Transverse colon (tissue), 4 donors: Measurements from ENCODE around the gene NRF1.
"Not testable (repeated sequence)": the region's sequence is repeated elsewhere in the genome, so short reads cannot be mapped to it uniquely, and the experiment has no call there.

Experiments
- EP300 ChIP-seq: sonication (generic); formaldehyde crosslinking; IDR thresholded peaks from one replicate; pipeline ENCODE4 v1.6.1; 2017; ENCODE audit warnings: antibody characterized with exemption, low read depth
- POLR2A ChIP-seq: fragments of 450-650 bp; IDR thresholded peaks from one replicate; pipeline ENCODE4 v1.6.1; 2016; ENCODE audit warnings: antibody characterized with exemption, mild to moderate bottlenecking, moderate library complexity
- POLR2AphosphoS5 ChIP-seq, 3 donors: sonication (generic); formaldehyde crosslinking; IDR thresholded peaks; one replicate each; pipeline ENCODE4 v1.6.1; 2016; ENCODE audit warnings: antibody characterized with exemption in 3 of 3
- TF ChIP-seq, protein P1 (sequence below), 5 experiments: fragments of 200-600 bp in 3 of 5; fragments of 450-650 bp in 2 of 5; sonication (generic) in 3 of 5; IDR thresholded peaks; 1 replicate in 2 of 5; 2 replicates in 3 of 5; pipeline ENCODE4 v1.5.1; 2016 to 2017; ENCODE audit warnings: antibody characterized with exemption in 5 of 5, inconsistent platforms in 3 of 5, mild to moderate bottlenecking in 2 of 5, moderate library complexity in 1 of 5

DNA sequence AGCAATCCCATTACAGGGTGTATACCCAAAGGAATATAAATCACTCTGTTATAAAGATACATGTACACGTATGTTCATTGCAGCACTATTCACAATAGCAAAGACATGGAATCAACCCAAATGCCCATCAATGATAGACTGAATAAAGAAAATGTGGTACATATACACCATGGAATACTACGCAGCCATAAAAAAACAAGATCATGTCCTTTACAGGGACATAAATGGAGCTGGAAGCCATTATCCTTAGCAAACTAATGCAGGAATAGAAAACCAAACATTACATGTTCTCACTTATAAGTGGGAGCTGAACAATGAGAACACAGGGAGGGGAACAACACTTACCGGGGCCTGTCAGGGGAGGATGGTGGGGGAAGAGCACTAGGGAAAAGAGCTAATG is 7.5 kb upstream of the NRF1 start:
- TF ChIP-seq, protein P1, sequence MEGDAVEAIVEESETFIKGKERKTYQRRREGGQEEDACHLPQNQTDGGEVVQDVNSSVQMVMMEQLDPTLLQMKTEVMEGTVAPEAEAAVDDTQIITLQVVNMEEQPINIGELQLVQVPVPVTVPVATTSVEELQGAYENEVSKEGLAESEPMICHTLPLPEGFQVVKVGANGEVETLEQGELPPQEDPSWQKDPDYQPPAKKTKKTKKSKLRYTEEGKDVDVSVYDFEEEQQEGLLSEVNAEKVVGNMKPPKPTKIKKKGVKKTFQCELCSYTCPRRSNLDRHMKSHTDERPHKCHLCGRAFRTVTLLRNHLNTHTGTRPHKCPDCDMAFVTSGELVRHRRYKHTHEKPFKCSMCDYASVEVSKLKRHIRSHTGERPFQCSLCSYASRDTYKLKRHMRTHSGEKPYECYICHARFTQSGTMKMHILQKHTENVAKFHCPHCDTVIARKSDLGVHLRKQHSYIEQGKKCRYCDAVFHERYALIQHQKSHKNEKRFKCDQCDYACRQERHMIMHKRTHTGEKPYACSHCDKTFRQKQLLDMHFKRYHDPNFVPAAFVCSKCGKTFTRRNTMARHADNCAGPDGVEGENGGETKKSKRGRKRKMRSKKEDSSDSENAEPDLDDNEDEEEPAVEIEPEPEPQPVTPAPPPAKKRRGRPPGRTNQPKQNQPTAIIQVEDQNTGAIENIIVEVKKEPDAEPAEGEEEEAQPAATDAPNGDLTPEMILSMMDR (IDR thresholded peaks at IDR 0.05) = not testable (repeated sequence)
- TF ChIP-seq POLR2A; POLR2AphosphoS5 (IDR thresholded peaks at IDR 0.05); EP300: not testable (repeated sequence)
